ENCODE results near the gene TMX4.
A peak's percentile ranks its signal among the peaks of the same experiment; 100 is the strongest.
"Not testable (repeated sequence)": the region's sequence is repeated elsewhere in the genome, so short reads cannot be mapped to it uniquely, and the experiment has no call there.

TMX4 gene

GRCh38 chr20:8019246-8019997 is at the start of gene TMX4:
Gene TMX4, minus strand, starts transcription at chr20:8019761. Its CDS starts 148 bp downstream, at chr20:8019613.
- DNase-seq, result peak; percentile 96

- no peak for DNase-seq
Measured at GRCh38 chr20:8067082-8067481, 47.5 kb upstream of the TMX4 start.

DNA sequence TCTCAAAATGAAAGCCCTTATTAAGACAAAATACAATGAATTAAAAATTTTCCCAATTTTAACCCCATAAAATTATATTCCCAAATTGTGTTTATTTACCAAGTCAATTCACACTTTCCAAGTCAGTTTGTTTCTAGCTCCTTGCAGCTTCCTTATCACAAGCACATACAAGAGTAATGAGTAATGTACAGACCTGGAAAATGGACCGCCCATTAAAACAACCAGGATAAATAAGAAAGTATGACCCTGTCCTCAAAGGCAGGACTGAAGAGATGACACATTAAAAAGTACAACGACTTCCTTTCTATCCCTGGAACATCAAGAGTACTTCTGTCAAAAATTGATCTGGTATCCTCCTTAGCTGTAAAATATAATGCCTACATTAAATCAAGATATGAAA is 47.1 kb upstream of the TMX4 start:
- DNase-seq, result no peak

DNA sequence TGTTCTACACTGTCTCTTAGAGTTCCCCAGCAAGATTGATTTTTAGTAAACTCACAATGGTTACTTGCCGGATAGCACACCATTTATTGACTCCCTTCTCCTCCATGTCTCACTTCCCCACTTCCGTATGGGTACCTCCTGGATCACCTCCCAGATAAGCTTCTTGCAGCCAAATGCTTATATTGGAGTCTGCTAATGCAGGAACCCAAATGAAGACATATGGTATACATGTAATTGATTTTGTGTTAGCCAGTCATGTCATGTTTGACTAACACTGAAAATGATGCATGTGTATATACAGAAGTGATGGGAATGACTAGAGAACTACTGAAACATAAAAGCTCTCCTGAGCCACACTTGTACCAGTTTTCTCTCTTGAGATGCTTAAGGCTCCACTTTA is 46.1 kb upstream of the TMX4 start:
- DNase-seq, result no peak

DNA sequence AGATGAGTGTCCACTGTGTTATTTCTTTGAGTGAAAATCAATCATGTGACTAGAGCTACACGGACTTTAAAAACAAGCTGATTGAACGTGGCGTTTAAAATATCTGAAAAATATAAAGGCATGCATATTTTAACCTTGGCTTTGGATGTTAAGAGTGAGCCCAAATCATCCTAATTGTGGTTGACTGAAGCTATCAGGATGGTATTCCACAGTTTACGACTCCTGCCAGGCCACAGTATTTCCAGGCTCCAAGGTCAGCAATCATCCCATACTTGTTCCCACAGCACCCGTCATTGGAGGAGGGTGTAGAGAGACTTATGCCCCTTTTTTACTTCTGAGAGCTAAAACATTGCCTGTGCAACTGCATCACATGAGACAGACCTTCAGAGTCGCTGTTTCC is 43.2 kb upstream of the TMX4 start:
- DNase-seq, result no peak

DNA sequence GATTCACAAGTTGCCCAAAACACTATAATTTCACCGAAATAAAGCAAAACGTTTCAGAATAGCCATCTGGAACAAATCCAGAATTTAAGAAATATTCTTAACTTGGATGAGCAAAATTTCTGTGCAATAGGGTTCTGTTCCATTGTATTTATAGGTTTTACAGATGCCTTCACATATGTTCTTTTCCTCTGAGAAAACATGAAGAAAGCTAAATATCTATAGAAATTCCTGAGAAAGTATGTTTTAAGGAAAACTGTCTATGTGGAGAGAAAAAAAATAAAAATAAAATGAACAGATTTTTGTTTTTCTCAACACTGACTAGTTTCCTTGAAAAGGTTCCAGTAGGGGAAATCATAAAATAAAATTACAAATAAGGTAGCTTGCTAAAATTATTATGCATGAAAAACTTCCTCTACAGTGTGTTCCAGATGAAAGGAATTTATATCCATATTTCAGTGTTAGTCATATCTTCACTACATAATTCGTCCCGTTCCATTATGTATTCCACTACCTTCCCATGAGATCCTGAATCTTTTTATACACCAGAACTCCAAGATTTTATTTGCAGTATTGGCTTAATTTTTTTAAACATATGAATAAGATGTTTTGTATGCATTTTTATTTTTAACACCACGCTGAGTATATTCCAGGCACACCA is 42.4 kb upstream of the TMX4 start:
- no peak for DNase-seq

DNA sequence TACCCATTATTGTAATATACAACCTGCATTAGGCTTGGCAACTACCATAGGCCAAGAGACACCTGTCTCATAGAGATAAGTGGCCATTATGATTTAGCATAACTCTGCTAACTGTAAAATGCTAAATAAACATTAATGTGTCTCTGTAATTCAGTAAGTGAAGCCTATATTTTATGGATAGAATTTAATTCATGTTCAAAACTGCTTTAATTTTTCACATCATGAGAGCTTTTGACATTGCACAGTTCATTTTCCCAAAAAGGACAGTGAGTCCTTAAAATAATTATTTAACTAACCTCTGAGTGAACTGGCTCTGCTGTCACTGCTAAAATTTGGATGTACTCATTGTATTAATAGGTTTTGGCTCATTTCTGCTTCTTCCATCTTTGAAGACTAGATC is 41.4 kb upstream of the TMX4 start:
- DNase-seq, result no peak

DNA sequence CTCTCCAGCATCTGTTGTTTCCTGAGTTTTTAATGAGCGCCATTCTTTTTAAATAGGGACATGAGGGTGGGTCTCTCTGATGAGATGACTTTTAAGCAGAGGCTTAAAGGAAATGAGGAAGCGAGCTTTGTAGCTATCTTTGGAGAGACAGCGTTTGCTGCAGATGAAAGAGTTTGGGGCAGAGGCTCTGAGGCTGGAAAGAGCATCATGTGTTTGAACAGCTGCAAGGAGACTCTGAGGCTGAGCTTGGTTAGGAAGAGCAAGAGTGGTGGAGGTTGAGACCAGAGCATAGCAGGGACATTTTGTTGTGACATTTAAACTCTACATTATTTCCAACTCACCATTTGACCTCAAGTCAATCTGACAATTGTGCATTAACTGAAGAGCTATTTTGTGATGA is 38.3 kb upstream of the TMX4 start:
- DNase-seq, result no peak

- DNase-seq, result no peak
Measured at GRCh38 chr20:8055096-8055495, 35.5 kb upstream of the TMX4 start.

DNA sequence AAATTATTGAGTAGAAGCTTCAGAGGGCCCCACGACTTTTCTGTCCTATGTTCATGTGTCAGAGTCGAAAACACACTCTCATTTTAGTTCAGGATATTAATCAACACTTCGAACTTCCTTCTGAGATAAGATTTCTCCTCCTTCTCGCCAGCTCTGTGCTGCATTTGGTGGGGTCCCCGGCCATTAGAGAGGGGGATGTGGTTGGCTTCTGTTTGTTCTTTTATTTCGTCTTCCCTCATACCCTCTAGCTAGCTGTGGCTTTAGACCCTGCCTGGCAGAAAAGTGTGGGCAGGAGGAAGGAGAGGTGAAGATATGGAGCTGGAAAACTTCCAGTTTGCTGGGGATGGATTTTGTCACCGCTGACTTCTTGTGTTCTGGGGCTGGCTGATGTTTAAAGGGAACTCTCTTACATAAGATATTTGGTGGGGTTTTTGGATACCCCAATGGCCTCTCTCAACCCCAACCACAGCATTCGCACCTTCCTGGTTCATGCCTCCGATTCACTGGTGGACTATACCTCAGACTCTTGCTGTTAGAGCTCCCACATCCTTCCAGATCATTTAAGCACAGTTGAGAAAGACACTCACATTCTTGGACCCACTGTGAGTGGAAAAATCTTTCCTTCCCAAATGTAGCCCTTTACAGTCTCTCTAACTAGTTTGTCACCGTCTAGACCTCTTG is 30.7 kb upstream of the TMX4 start:
- DNase-seq, result no peak

- DNase-seq, result no peak
Measured at GRCh38 chr20:8049310-8049709, 29.7 kb upstream of the TMX4 start.

DNA sequence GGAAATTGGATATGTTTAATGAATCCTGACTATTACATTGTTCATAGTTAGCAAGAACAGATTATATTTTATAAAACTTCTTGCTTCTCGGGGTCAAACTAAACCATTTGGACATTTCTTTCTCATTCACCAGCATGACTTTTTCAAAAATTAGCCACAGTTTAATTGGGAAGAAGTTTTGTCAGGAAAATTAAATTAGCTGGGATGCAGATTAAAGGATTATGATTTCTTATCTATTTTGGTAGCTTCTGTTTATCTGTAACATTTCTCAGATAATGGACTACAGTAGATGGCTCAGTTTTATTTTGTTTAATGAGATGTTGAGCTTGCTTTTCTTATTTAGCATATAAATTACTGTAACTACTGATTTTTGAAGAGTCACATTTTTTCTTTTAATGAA is 26.4 kb upstream of the TMX4 start:
- DNase-seq, result no peak

DNA sequence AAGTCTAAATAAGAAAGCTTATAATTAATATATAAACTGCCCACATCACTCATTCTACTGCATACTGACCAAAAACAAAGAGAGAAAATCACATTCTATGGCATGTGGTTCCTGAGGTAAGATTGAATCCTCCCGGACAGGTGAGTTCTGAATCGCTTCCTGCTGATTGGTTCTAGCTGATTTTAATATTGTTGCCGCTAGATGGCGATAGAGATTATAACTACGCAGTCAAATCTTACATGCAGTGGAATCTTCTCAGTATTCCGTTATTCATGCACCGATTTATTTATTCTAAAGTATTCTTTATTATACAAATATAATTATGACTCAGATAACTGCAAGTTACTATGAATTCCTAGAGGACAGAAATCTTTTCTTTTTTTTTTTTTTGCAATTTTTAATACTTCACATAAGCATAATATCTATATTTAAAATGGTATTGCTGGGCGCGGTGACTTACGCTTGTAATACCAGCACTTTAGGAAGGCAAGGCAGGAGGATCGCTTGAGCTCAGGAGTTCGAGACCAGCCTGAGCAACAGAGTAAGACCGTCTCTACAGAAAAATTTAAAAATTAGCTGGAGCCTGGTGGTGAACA is 24.2 kb upstream of the TMX4 start:
- no peak for DNase-seq

- no peak for DNase-seq
Measured at GRCh38 chr20:8039042-8039441, 19.5 kb upstream of the TMX4 start.

- DNase-seq, result no peak
Measured at GRCh38 chr20:8036771-8037170, 17.2 kb upstream of the TMX4 start.

- no peak for DNase-seq
Measured at GRCh38 chr20:8033151-8033841, 13.7 kb upstream of the TMX4 start.

- DNase-seq, result no peak
Measured at GRCh38 chr20:8032499-8032898, 12.9 kb upstream of the TMX4 start.

- DNase-seq, result not testable (repeated sequence)
Measured at GRCh38 chr20:8031539-8031938, 12.0 kb upstream of the TMX4 start.

DNA sequence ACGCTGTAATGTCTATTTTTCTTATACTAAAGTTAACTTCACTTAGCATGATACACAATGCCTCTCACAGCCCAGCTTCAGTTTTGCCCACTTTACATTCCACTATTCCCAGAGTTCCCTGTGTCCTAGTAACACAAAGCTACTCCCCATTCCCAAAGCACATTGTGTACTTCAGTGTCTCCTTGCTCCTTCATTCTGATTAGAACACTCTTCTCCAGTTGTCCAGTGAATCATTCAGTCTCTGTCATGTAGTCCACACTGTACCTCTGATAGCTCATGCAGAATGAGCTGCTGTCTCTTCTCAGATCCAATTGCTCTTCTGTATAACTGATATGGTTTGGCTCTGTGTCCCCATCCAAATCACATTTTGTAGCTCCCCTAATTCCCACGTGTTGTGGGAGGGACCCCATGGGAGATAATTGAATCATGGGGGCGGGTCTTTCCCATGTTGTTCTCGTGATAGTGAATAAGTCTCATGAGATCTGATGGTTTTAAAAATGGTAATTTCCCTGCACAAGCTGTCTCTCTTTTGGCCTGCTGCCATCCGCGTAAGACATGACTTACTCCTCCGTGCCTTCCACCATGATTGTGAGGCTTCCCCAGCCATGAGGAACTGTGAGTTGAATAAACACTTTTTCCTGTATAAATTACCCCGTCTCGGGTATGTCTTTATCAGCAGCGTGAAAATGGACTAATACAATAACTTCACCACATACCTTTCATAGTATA is 2.1 kb upstream of the TMX4 start:
- no peak for DNase-seq

DNA sequence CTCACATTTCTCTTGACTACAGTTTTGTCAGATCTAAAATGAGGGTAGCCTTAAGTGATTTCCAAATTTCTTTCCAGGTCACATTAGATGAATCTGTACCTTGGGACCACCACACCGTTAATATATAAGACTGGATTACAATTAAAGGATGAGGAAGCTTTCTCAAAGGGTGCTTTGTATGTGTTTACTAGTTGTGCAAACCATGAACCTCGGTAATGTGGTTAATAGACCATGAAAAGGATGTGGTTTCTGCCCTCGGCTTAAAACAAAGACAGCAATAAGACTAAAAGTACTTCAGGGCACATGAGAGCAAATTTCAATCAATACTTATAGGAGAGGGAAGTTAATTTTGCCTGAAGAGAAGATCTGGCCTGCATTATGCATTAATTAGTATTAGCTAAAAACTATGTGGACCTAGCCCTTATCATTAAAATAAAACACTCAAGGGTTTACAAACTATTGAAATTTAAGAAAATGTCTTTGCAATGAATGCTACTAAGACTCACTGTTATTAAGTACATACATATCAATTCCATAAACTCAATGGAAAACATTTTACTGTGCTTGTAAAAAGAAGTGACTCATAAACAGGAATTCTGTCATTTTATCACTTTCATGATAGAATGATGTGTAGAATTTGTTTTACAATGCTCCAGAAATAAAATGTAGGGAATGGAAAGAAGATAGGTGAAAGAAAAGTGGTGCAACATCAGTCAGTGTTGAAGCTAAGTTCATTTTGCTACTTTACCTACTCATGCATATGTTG is 936 bp upstream of the TMX4 start:
- DNase-seq, result no peak

DNA sequence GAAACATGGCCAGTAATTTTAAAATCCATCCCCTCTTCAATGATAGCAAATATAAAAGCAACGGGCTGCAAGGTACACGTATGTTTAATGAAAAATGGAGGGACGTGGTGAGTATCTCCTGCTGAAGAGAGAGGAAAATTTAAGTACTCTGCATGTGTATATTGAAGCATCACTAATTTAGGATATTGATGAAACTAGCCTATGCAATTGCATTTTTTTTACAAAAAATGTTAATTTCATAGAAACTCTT is 362 bp upstream of the TMX4 start:
- no peak for DNase-seq

DNA sequence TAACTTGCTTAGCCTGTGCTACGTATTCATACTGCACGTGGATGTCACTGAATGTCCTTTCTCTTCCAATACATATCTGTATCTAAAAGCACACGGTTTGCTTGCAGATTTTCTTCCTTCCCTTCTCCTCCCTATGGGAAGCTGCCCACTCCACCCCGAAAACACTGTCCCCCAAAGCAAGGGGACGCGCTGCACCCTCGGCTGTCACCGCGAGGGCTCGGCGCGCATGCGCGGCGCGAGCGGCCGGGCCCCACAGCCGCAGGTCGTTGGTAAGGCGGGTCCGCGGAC is 659 bp downstream of the TMX4 start:
- peak; percentile 64 for DNase-seq
